IMR-90 (cell line): ENCODE measurements around the gene OR2W3. TPM values are rescaled to one million over a fixed set of nuclear protein-coding genes. Genes with fewer than 3 reads are reported as not detected.
"Not testable (repeated sequence)": the region's sequence is repeated elsewhere in the genome, so short reads cannot be mapped to it uniquely, and the experiment has no call there.

Source experiments
- ATAC-seq: fragments of 200-7000 bp; cut with Tn5 transposase; 2 replicates; pipeline ENCODE4 v1.9.1; 2020; ENCODE audit warnings: low read depth, mild to moderate bottlenecking, moderate library complexity
- BruUV-seq: library from RNA; stranded (reverse); fragments of 400-500 nt; replicated peaks from 2 replicates; lab custom pipeline; 2021; lab: Mats Ljungman, UMichigan
- CTCF ChIA-PET: fragments of 300-600 bp; formaldehyde crosslinking; extraction: SDS; loops from one replicate; lab custom pipeline; 2021; ENCODE audit warnings: antibody characterized with exemption; lab: Yijun Ruan, JAX
- POLR2A ChIA-PET: fragments of 300-600 bp; sonication (Branson Sonifier 250); formaldehyde crosslinking; loops from one replicate; lab custom pipeline; 2022; ENCODE audit warnings: antibody characterized with exemption; ENCODE audit not compliant: unreplicated experiment; lab: Charles Lee
- DNase-seq: peaks from one replicate; pipeline ENCODE4 v3.0.0; 2013
- H2AFZ ChIP-seq: replicated peaks from 2 replicates; pipeline ENCODE3; 2013; ENCODE audit warnings: low read length, mild to moderate bottlenecking; ENCODE audit not compliant: poor library complexity
- H2AK5ac ChIP-seq: 2 replicates; pipeline ENCODE4 v1.6.1; 2013; ENCODE audit warnings: low read depth, low read length, inconsistent platforms
- H2AK9ac ChIP-seq: replicated peaks from 2 replicates; pipeline ENCODE3; 2013; ENCODE audit warnings: mild to moderate bottlenecking, low read depth, low read length, moderate library complexity; ENCODE audit not compliant: poor library complexity
- H2BK120ac ChIP-seq: 2 replicates; pipeline ENCODE4 v1.6.1; 2013; ENCODE audit warnings: low read depth, low read length, inconsistent platforms
- H2BK15ac ChIP-seq: 3 replicates; pipeline ENCODE4 v1.6.1; 2013; ENCODE audit warnings: low read depth, low read length, inconsistent platforms
- H2BK20ac ChIP-seq: 2 replicates; pipeline ENCODE4 v1.6.1; 2013; ENCODE audit warnings: low read depth, mild to moderate bottlenecking, inconsistent platforms, low read length, moderate library complexity
- H2BK5ac ChIP-seq: 2 replicates; pipeline ENCODE4 v1.6.1; 2013; ENCODE audit warnings: mild to moderate bottlenecking, low read depth, low read length, inconsistent platforms; ENCODE audit not compliant: poor library complexity, severe bottlenecking
- H3K14ac ChIP-seq: replicated peaks from 2 replicates; pipeline ENCODE4 v1.6.1; 2013; ENCODE audit warnings: low read depth, low read length, inconsistent platforms
- H3K18ac ChIP-seq: 2 replicates; pipeline ENCODE4 v1.6.1; 2013; ENCODE audit warnings: low read depth, low read length, control low read depth
- H3K23ac ChIP-seq: 2 replicates; pipeline ENCODE4 v1.6.1; 2013; ENCODE audit warnings: low read depth, low read length, inconsistent platforms
- H3K27ac ChIP-seq: 2 replicates; pipeline ENCODE4 v1.5.1; 2013; ENCODE audit warnings: mild to moderate bottlenecking, control low read depth, low read length; ENCODE audit not compliant: insufficient read depth
- H3K27me3 ChIP-seq: 2 replicates; pipeline ENCODE4 v1.6.1; 2013; ENCODE audit warnings: low read length; ENCODE audit not compliant: control insufficient read depth, insufficient read depth
- H3K36me3 ChIP-seq: 2 replicates; pipeline ENCODE4 v1.6.1; 2013; ENCODE audit warnings: low read length, mixed read lengths; ENCODE audit not compliant: control insufficient read depth, insufficient read depth
- H3K4ac ChIP-seq: 2 replicates; pipeline ENCODE4 v1.6.1; 2013; ENCODE audit warnings: low read depth, low read length, inconsistent platforms
- H3K4me1 ChIP-seq: 2 replicates; pipeline ENCODE4 v1.6.1; 2013; ENCODE audit warnings: low read length, mixed read lengths; ENCODE audit not compliant: control insufficient read depth, insufficient read depth
- H3K4me2 ChIP-seq: 2 replicates; pipeline ENCODE4 v1.6.1; 2013; ENCODE audit warnings: low read depth, mild to moderate bottlenecking, control low read depth, low read length, moderate library complexity
- H3K4me3 ChIP-seq: 2 replicates; pipeline ENCODE4 v1.5.1; 2013; ENCODE audit warnings: low read depth, mild to moderate bottlenecking, control low read depth, low read length, moderate library complexity; ENCODE audit not compliant: insufficient read depth
- H3K56ac ChIP-seq: 2 replicates; pipeline ENCODE4 v1.6.1; 2013; ENCODE audit warnings: low read length, inconsistent platforms; ENCODE audit not compliant: insufficient read depth; ENCODE audit errors: extremely low read depth
- H3K79me1 ChIP-seq, 2 experiments: 2 replicates each; pipeline ENCODE4 v1.6.1; 2013; ENCODE audit warnings: low read length in 2 of 2, inconsistent platforms in 1 of 2, low read depth in 1 of 2
- H3K9ac ChIP-seq: 2 replicates; pipeline ENCODE4 v1.6.1; 2013; ENCODE audit warnings: low read depth, low read length, control low read depth
- H3K9me1 ChIP-seq: 2 replicates; pipeline ENCODE4 v1.6.1; 2013; ENCODE audit warnings: low read length, inconsistent platforms; ENCODE audit not compliant: insufficient read depth
- H3K9me3 ChIP-seq: 2 replicates; pipeline ENCODE4 v1.6.1; 2013; ENCODE audit warnings: low read length; ENCODE audit not compliant: control insufficient read depth, insufficient read depth
- H4K20me1 ChIP-seq: 2 replicates; pipeline ENCODE4 v1.6.1; 2013; ENCODE audit warnings: low read length, inconsistent platforms; ENCODE audit not compliant: insufficient read depth
- H4K5ac ChIP-seq: 2 replicates; pipeline ENCODE4 v1.6.1; 2013; ENCODE audit warnings: mild to moderate bottlenecking, low read depth, low read length, control low read depth
- H4K8ac ChIP-seq, 2 experiments: 2 replicates each; pipeline ENCODE4 v1.6.1; 2013; ENCODE audit warnings: low read depth in 2 of 2, low read length in 2 of 2, control low read depth in 1 of 2, inconsistent platforms in 1 of 2
- H4K91ac ChIP-seq: 2 replicates; pipeline ENCODE4 v1.6.1; 2013; ENCODE audit warnings: low read depth, low read length, inconsistent platforms; ENCODE audit not compliant: insufficient read depth
- CTCF ChIP-seq: conservative IDR thresholded peaks from 2 replicates; pipeline ENCODE4 v1.5.1; 2012; ENCODE audit warnings: mild to moderate bottlenecking, low read depth, low read length, improper control_type of control experiment
- RAD21 ChIP-seq: IDR thresholded peaks from 2 replicates; pipeline ENCODE4 v1.6.1; 2012; ENCODE audit warnings: low read length, improper control_type of control experiment
- SMC3 ChIP-seq: fragments of 150-350 bp; IDR thresholded peaks from 2 replicates; pipeline ENCODE4 v1.6.1; 2016; ENCODE audit warnings: low read depth, mild to moderate bottlenecking, antibody characterized with exemption, low read length, moderate library complexity
- WGBS, 2 experiments: methylation state at CpG; one replicate each; pipeline versions ENCODE4 v1.1.5 to v1.1.7; 2013; ENCODE audit warnings: missing lambda C conversion rate in 2 of 2; ENCODE audit not compliant: insufficient read length in 1 of 2; ENCODE audit errors: extremely low coverage in 2 of 2; 5-methylcytosine and 5-hydroxymethylcytosine counted together
- dilution Hi-C: fragments of 300-500 bp; cut with HindIII; formaldehyde crosslinking; loops from one replicate; pipeline ENCODE4 v1.14.3; 2018; ENCODE audit warnings: low sequenced_read_pairs; ENCODE audit not compliant: unreplicated experiment
- in situ Hi-C: fragments of 300-500 bp; cut with MboI; formaldehyde crosslinking; loops from 3 replicates; pipeline ENCODE4 v1.14.3; 2019; ENCODE audit warnings: low sequenced_read_pairs, inconsistent platforms, mixed read lengths
- intact Hi-C: fragments of 100-400 bp; cut with micrococcal nuclease; formaldehyde crosslinking; loops from 2 replicates; pipeline ENCODE4 v1.10.0; 2022
- polyA plus RNA-seq, 3 experiments: library from polyadenylated mRNA; depleted of rRNA; stranded (reverse); fragments of >200 nt; gene quantifications; 2 replicates each; pipeline ENCODE4 v1.2.3, GENCODE V29; 2012; ENCODE audit warnings: low replicate concordance in 1 of 3
- total RNA-seq: library from RNA; depleted of rRNA; stranded (reverse); fragments of >200 nt; gene quantifications from 2 replicates; pipeline ENCODE4 v1.2.3, GENCODE V29; 2012

Gene OR2W3
- total and polyA plus RNA-seq, 2 of the 4 experiments (the other 2 are of a cell fraction), result 0.54 to 0.63 TPM

GRCh38 chr1:247936965-247937734 lies 41.8 kb downstream of the OR2W3 start:
- H2AK9ac ChIP-seq, H4K8ac ChIP-seq, intact Hi-C loops, H3K4me1 ChIP-seq, H2BK5ac ChIP-seq, H3K9me1 ChIP-seq, H3K27me3 ChIP-seq, H3K23ac ChIP-seq, H4K91ac ChIP-seq, dilution Hi-C loops, H2AK5ac ChIP-seq, H2BK120ac ChIP-seq, BruUV-seq, H3K79me1 ChIP-seq, H2BK20ac ChIP-seq, CTCF ChIA-PET, ATAC-seq, H4K20me1 ChIP-seq, H3K4ac ChIP-seq, H3K18ac ChIP-seq, H3K56ac ChIP-seq, H3K27ac ChIP-seq, H4K5ac ChIP-seq, H3K9ac ChIP-seq, H3K36me3 ChIP-seq, POLR2A ChIA-PET, in situ Hi-C loops, H2BK15ac ChIP-seq, H3K4me2 ChIP-seq, H3K14ac ChIP-seq: not testable (repeated sequence)
- TF ChIP-seq SMC3 (peak; percentile 37; the same call in 1 of the 2 replicates), CTCF (peak; percentile 63), RAD21 (peak; percentile 29)
- Histone ChIP-seq H3K9me3 (peaks cover 13% of the 10 kb centered on the region; the same call in 1 of the 2 replicates), H3K4me3 (peak overlapping the region; percentile 73), H2AFZ (peak overlapping the region; percentile 67)
- DNase-seq, result peak; percentile 11
- 28% methylated on average over 16 of the region's 44 CpGs; no CpG with 5 or more reads in 1 of the 2 experiments for WGBS, 2 experiments
